ENCODE data around the gene RNPS1. TPM values are rescaled to one million over a fixed set of nuclear protein-coding genes. Genes with fewer than 3 reads are reported as not detected.

RNPS1 gene
- total and polyA plus RNA-seq, 9 of the 15 experiments (the other 6 are each of a cell fraction or from before 2014, with no cell fraction given) = 44.9 to 338 (median 202) TPM

- TF ChIP-seq SPI1 (IDR thresholded peaks at IDR 0.05; ENCODE audit: borderline replicate concordance, low read depth, low read length) (no peak), CEBPG (CRISPR knock-in tag; IDR thresholded peaks at IDR 0.05) (no peak; the same call in 1 of the 2 replicates), CEBPG (tag; conservative IDR thresholded peaks at IDR 0.05 in 1 of 2, IDR thresholded peaks at IDR 0.05 in 1 of 2) (peak; percentile 75 to 76), BRD9 (IDR thresholded peaks at IDR 0.05; ENCODE audit: low read depth, partially characterized antibody) (peak; percentile 33), SRSF3 (IDR thresholded peaks at IDR 0.05; ENCODE audit: insufficient read depth, low read length) (no peak), ZBTB40 (IDR thresholded peaks at IDR 0.05) (0 out of 2 replicates have a peak, but pooled peaks have one; percentile 41), ZBTB40 (CRISPR knock-in tag; IDR thresholded peaks at IDR 0.05) (no peak), CHCHD3 (CRISPR knock-in tag; IDR thresholded peaks at IDR 0.05) (0 out of 2 replicates have a peak, but pooled peaks have one; percentile 40), KLF13 (tag; IDR thresholded peaks at IDR 0.05; ENCODE audit: borderline replicate concordance, low read depth) (no peak), FOXP4 (CRISPR knock-in tag; IDR thresholded peaks at IDR 0.05; ENCODE audit: borderline replicate concordance) (no peak), KDM1A (IDR thresholded peaks at IDR 0.05) (peak; percentile 19 to 51; a peak in 1 of 4 replicates), STAT6 (CRISPR knock-in tag; IDR thresholded peaks at IDR 0.05) (no peak), ATF1 (CRISPR knock-in tag; IDR thresholded peaks at IDR 0.05) (no peak), ATF1 (tag; IDR thresholded peaks at IDR 0.05) (no peak)
Observed at GRCh38 chr16:2250652-2251295, 17.2 kb downstream of the RNPS1 start (continued).

Data from K562 (cell line).